OCI-M1 (cell line): Measurements from ENCODE around the gene TENM3.
A peak's percentile ranks its signal among the peaks of the same experiment; 100 is the strongest.

ENCODE experiments used
- DNase-seq: peaks from one replicate; lab custom pipeline; 2025; lab: John Stamatoyannopoulos, UW

The TENM3 gene

DNA sequence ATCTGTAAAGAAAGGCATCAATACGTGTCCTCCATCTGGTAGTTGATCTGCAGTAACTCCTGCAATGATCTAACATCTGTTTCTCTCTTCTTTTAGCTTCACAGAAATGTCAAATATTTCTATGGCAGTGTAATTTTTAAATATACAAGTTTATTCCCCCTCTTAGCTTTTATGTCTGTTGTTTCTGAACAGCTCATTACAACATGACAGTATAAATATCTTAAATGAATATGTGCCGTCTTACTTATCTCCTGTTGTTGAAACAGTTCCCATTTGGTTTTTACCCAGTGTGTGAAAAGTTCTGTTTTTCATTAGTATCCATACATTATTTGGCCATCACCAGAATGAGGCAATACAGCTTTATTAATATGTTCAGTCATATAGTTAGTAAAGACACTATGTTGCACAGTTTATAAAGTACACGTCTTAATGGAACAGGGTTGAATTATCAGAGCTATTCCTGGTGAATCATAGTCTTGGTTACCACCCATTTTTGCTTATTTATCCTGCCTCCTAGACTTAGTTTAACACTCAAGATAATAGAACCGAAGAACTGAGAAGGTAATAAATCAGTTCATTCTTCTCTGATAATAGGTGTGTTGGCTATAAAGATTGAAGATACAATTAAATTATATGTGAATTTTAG lies 321.6 kb downstream of the TENM3 start:
- no peak for DNase-seq

DNA sequence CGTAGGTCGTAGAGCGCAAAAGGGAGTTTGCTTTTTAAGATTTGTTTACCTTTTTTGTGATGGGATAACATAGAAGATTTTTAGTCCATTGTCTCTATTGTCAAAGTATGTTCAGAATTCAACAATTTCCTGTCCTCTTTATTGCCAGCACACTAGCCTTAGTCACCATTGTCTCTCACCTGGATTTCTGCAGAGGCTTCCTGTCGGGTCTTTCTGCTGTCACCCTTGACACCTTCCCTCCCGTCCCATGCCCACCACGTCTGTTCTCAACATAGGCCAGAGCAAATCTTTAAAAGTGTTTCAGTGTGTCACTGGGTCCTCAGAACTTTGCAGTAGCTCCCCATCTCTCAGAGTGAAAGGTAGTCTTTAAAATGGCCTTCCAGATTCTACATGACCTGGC lies 323.9 kb downstream of the TENM3 start:
- DNase-seq: no peak

DNA sequence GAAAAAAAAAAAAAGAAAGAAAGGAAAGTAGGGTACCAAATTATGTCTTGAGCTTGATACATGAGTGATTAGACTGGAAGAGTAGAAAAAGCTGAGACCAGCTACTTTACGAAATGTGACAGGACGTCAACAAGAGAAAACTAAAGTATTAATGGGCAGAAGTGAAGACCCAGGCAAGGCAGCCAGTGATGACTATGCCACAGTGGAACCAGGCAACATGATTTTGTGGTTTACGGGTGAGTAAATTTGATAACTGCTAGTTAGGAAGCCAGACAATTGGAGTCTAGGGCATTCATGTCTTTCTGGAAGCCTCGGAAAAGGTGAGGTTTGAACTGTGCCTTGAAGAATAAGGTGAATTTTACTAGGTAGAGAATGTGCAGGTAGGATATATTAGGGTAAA lies 326.4 kb downstream of the TENM3 start:
- no peak for DNase-seq

DNA sequence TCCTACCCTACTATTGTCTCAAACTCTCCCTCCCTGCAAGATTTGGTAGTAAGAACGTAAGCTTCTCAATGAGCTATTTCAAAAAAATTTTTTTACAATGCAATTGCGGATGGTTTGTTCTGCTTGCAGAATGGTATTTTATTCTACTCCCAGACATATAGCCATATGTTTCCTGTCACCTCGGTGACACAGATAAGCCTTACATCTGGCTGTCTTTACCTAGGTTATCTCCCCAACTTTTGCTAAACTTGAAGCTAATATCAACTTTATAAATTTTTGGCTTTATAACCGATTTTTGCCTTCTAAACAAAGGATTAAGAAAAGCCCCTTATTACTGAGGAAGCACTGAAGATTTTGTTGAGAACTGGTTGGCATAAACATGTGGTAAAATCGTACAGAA lies 331.5 kb downstream of the TENM3 start:
- no peak for DNase-seq

DNA sequence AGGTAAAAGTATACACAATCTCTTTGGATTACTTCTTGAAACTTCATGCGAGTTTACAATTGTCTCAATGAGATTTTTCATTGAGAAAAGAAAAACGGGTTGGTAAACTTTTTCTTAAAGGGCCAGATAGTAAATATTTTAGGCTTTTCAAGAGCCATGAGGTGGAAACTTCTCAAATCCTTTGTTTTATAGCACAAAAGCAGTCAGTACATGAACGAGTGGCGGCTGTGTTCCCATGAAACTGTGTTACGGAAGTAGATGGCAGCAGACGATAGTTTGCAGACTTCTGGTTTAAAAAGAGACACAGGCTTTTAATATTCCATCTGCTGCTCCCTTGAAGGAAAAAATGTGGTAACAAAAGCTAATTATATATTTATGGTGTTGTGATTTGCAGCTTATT lies 332.0 kb downstream of the TENM3 start:
- DNase-seq: peak; percentile 45

DNA sequence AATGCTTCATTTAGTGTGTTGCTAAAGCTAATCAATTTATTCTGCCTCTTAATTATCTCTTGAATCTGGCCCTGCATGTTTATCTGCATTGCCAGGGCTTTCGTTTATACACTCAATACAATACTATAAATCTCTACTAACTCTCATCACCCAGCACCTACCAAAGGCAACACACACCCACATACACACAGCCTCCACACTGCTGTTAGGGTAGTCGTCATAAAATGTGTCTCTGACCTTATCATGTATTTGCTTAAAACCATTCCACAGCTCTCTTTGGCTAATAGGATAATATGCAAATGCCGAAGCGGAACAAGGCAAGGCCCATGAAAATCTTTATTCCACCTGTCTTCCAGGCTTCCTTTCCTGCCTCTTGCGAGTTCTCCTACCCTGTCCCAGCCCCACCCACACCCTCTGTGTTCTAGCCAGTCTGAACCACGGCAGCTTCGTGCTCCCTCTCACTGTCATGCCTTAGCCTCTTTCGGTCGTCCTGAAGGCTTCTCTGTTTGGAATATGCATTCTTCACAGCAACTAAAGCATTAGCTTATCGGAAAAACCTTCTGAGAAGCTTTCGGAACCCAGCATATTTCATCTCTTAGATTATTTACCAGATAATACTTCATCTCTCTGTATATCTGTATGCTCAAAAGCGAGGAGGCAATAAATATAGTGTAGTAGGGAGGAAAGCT lies 333.5 kb downstream of the TENM3 start:
- DNase-seq: no peak

DNA sequence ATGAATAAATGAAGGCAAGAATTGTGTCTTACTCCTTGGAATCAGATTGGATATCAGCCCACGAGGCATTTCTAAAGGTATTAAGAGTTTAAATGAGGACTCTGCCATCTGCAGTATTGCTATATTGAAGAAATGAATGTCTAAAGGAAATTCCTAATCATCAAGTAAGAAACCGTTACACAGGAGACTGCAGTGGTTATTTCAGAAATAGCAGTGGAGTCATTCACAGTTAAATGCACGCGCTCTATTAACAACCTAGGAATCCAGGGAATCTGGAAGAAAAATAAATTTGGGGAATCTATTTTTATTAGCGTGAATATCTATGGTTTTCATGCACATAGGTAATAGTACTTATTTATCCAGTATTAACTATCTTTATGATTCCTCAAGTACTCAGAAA lies 334.2 kb downstream of the TENM3 start:
- DNase-seq: no peak

DNA sequence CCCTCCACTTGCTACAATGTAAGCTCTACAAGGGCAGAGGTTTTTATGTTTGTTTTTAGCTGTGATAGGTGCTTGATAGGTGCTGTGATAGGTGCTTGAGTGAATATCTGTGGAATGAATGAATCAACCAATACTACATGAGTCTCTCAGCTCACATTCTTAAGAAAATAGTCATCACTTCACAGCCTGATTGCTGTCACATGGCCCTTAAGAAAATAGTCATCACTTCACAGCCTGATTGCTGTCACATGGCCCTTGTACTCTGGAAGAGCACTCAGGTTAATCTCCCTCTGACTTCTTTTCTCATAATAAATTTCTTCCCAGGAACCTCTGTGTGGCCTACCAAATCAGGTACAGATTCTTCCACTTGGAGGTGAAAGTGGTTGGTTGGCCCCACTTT lies 335.2 kb downstream of the TENM3 start:
- no peak for DNase-seq

DNA sequence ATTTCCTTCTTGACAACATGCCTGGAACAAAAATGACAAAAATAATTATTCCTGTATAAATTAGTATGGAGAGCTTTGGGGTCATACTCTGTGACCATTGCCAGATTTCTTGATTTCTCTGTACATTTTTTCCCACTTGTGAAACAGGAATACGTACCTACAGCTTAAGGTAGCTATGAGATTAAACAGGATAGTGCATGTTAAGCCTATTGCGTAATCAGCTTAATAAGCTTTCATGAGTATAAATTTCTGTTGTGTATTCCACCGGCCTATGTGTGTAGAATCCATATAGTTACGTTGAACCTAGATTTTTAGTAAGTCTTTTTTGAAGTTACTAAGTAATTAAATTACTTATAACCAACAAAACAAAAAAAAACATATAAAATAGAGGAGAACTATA lies 339.0 kb downstream of the TENM3 start:
- no peak for DNase-seq

DNA sequence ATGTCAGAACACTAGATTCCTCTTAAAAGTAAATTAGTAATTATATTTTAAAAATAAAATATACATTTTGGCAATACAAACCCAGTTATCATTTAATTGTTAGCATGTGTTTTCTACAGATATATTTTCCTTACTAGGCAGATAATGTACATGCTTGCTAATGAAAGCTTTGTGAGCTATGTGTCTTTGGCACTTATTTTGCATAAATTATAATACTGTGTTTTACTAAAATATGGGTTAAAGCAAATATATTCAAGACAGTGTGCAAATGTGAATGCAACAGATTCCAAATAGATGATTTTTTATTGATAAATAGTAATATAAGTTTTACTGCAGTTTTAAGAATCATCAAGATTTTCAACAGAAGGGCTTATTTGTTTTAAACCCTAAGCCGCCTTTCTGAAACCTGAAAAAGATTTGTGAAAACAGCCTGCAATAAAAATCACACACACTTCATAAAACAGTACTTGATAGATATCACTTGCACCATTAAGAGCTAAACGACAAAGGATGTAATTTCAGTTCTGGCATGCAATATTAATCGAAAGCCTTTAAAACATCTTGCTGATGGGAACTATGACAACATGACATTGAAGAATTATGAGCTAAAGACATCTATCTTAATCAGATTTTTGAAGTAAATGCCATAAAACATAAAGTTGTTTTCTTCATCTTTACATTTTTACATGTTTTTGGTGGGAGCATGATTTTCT lies 340.7 kb downstream of the TENM3 start:
- DNase-seq: no peak

DNA sequence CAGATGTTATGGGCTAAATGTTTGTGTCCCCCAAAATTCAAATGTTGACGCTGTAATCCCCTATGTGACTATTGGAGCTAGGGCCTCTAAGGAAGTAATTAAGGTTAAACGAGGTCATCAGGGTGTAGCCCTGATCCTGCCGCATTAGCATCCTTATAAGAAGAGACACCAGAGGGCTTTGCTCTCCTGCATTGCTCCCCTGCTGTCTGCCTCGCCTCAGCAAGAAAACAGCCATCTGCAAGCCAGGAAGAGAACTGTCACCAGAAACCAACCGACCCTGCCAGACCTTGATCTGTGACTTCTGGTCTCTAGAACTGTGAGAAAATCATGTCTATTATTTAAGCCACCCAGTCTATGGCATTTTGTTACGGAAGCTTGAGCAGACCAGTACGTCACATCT lies 342.1 kb downstream of the TENM3 start:
- no peak for DNase-seq

DNA sequence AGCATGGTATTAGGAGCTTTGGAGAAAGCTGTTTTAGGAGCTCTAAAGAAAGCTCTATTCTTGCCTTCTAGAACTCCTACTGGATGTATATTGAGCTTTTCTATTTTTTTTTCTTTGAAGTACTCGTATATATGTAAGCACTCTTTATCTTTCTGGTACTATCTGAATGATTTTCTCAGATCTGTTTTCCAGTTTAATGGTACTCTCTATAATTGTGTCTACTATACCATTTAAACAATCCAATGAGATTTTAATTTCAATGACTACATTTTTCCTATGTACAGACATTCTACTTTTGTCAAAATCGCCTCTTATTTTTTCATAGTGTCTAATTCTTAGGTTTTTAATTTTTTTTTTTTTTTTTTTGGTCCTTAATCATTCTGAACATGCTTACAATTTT lies 345.9 kb downstream of the TENM3 start:
- no peak for DNase-seq

DNA sequence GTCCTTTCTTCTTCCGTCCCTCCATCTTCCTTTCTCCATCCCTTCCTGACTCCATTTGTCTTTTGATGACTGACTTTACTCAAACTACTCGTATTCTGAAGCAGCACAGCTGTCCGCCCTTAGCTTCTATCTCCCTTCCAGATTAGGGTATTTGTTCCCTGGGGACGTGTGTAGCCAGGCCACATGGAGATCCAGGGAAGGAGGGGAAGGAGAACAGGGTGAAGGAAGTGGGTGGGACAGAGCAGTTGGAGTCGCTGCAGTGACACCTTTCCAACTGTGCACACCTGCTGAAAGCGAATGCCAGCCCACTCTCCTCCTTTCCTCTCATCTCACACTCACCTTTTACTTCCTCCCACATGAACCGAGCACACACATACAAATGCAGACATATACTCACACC lies 350.2 kb downstream of the TENM3 start:
- DNase-seq: no peak

DNA sequence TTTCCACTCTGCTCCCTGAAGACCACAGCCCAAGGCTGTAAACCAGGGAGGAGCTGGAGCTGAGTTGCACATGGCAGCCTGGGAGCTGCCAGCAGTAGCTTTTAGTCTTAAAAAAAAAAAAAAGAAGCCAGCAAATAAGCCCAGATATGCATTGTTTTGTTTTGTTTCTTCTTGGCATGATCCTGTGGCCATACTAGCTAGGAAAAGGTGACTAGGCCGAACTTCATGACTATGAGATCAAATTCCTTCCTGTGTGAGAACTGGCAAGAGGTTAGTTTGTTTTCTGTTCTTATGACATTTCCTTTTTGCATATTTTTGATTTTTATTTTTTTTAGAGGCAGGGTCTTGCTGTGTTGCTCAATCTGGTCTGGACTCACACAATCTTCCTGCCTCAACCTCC lies 350.7 kb downstream of the TENM3 start:
- DNase-seq: no peak

DNA sequence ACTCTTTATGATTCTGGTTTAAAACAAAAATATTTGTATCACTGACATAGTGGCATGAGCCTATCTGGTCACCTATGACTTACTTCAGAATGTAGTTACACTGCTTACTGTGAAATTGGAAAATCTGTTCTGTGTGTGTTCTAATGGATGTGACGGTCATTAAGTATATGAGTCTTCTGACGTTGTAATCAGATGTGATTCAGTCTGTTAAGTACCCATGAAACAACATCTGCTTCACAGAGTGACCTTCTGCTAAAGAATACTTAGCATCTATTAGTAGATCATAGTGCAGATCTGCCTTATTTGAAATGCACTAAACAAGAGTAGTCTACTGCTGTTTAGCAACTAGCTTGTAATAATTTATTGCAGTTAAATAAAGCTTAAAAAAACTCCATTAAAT lies 356.9 kb downstream of the TENM3 start:
- no peak for DNase-seq

DNA sequence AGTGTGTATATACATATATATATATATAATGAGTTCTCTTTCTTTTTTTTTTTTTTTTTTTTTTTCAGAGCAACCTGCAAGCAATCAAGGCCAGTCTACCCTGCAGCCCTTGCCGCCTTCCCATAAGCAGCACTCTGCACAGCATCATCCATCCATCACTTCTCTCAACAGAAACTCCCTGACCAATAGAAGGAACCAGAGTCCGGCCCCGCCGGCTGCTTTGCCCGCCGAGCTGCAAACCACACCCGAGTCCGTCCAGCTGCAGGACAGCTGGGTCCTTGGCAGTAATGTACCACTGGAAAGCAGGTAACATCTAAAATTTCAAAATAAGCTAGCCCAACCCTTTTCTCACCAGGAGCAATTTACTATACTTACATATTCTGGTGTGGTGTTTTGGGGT lies 357.7 kb downstream of the TENM3 start:
- DNase-seq: no peak

DNA sequence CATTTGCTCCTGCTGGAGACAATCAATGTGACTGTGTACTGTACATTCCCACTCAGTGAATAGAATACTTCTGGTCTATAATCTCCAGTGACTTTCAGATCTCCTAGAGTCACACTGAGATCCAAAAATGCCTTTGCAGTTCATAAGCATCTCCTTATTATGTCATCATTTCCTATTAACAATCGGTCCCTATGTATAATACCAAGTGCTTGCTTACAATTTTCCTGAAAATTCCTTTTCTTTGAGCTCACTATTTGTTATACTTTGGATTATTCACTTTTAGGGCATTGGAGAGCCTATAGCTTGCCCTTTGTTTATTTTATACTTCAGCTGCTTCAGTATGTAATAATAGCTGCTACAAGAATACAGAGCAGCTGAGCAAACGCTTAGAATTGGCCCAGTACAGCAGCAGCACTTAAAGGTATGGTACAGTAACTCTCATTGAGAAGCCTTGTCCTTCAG lies 361.0 kb downstream of the TENM3 start:
- no peak for DNase-seq

DNA sequence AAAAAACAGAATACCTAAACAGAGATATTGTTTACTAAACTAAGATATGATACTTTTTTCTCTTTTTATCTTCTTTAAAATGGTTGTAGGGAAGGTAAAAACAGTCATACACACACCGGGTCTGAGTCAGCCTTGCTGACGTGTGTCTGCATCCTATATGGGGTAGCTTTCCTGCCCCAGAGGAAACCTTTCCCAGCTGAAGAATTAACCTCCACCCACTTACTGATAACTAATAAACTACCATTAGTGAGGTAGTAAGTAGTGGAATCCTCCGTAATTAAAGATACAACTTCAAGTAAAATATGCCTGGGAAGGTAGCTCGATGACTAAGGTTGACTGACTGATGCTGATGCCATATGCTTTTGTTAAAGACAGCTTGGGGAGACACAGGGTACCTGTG lies 361.8 kb downstream of the TENM3 start:
- DNase-seq: no peak

DNA sequence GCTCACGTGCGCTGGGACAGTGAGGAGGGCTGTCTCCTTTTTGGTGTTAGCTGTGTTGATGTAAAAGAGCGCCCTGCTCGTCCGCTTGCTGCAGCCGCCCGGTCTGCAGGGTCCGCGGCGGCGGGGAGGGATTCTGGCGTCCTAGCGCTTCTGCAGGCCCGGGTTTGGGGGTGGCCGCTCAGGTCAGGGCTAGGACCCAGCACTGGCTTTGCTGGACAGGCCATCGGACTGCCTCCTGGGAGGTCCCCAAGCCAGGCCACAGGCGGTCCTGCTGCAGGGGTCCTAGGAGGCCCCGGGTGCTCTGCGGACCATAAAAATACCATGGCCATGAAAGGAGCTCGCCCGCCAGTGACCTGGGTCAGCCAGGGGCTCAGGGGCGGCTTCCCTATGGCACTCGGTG lies 365.3 kb downstream of the TENM3 start:
- DNase-seq: no peak

DNA sequence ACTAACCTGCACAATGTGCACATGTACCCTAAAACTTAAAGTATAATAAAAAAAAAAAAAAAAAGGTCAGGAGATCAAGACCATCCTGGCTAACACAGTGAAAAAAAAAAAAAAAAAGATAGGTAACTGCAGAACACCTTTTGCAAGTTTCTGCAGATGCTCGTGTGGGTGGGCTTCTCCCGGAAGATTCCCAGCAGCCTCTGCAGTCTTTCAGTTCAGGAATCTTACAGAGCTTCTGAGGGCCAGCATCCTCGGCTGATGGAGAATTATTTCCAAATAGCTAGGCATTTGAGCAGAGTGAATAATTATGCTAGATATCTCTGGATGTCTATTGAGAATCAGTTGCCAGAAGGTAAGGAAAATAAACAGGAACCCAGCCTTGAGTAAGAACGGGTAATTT lies 373.3 kb downstream of the TENM3 start:
- no peak for DNase-seq

DNA sequence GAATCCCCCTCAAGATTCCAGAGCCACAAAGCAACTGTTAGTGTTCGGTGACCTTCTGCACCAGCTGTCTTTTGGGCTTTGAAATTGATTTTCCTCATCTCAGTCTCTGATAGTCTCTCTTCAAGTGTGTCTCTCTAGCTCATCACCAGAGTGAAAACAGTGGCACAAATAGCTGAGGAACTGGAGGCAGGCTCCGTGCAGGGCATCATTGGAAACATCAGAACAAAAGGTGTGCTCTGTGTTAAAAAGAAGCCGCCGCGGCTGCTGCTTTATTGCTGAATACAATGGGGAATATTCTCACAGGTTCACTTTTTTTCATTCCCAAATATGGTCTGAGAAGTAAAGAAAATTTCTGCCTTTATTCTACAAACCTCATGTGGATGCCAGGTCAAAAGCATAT lies 376.5 kb downstream of the TENM3 start:
- no peak for DNase-seq

DNA sequence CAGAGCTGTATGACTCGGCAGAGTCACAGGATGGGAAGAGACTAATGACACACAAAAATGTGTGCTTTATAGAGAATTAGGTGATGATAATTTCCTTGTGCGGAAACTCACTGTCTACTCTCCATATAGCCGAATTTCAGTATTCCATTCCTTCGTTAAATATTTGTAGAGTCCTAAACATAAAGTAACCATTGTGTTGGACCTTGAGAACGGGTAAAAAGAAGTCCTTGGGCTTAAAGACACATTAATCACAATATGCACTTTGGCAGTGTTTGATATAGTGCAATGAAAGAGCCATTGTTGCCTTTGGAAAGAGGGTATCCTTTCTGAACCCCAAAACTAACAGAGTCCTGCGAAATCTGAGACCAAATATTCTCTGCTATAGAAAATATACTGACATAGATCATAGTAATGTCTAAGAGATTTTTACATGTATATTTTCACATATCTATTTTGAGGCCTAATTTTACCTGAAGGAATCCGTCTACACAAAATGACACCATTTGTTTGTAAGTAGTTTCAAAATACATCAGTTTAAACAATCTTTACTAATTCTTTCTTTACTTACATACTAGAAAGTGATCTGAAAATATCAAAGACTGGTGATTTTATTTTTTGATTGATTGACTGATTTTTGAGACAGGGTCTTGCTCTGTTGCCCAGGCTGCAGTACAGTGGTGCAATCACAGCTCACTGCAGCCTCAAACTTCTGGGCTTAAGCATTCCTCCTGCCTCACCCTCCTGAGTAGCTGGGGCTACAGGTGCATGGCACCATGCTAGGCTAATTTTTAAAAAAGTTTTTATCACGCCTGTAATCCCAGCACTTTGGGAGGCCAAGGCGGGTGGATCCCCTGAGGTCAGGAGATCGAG lies 377.1 kb downstream of the TENM3 start:
- DNase-seq: no peak
